Fibroblast of skin of scalp (primary cell): Measurements from ENCODE around the gene DUT.

ENCODE experiments used
- DNase-seq: peaks from one replicate; pipeline ENCODE4 v3.0.0-alpha.2; 2013

The DUT gene

GRCh38 chr15:48371961-48372360, 40.7 kb downstream of the DUT start:
- DNase-seq: no peak

- DNase-seq: peak; percentile 90
These were observed 42.7 kb downstream of the DUT start for GRCh38 chr15:48373821-48374451.

GRCh38 chr15:48374472-48374871, 43.2 kb downstream of the DUT start:
- DNase-seq: no peak

GRCh38 chr15:48375767-48376166, 44.5 kb downstream of the DUT start:
- DNase-seq: no peak

GRCh38 chr15:48380198-48380597, 49.0 kb downstream of the DUT start:
- DNase-seq: no peak

- DNase-seq: no peak
These were observed 50.6 kb downstream of the DUT start for GRCh38 chr15:48381861-48382260.

- no peak for DNase-seq
These were observed 51.8 kb downstream of the DUT start for GRCh38 chr15:48383031-48383430.

- no peak for DNase-seq
These were observed 53.4 kb downstream of the DUT start for GRCh38 chr15:48384616-48385015.

GRCh38 chr15:48385031-48385830, 54.0 kb downstream of the DUT start:
- DNase-seq: peak; percentile 98

- peak; percentile 72 for DNase-seq
These were observed 57.0 kb downstream of the DUT start for GRCh38 chr15:48388016-48388851.

- peak; percentile 53 for DNase-seq
These were observed 57.7 kb downstream of the DUT start for GRCh38 chr15:48388910-48389309.

- peak; percentile 85 for DNase-seq
These were observed 58.5 kb downstream of the DUT start for GRCh38 chr15:48389691-48390143.

- no peak for DNase-seq
These were observed 60.7 kb downstream of the DUT start for GRCh38 chr15:48391950-48392349.

- DNase-seq: peak; percentile 59
These were observed 61.1 kb downstream of the DUT start for GRCh38 chr15:48392356-48392755.
